Fibroblast of lung (primary cell): Measurements from ENCODE around the gene CORO1C. TPM values are rescaled to one million over a fixed set of nuclear protein-coding genes. Genes with fewer than 3 reads are reported as not detected.
A peak's percentile ranks its signal among the peaks of the same experiment; 100 is the strongest.

ENCODE experiments used
- DNase-seq, 2 donors: peaks; one replicate each; pipeline versions ENCODE4 v3.0.0 to v3.0.0-alpha.2; 2010; ENCODE audit warnings: low read depth in 2 of 2
- H2AFZ ChIP-seq: 2 replicates; pipeline ENCODE4 v1.5.1; 2012; ENCODE audit warnings: low read length, control low read depth, inconsistent platforms
- H3K27ac ChIP-seq: 2 replicates; pipeline ENCODE4 v1.5.1; 2011; ENCODE audit warnings: low read length, control low read depth; ENCODE audit not compliant: insufficient read depth
- H3K27me3 ChIP-seq: 2 replicates; pipeline ENCODE4 v1.5.1; 2011; ENCODE audit warnings: mild to moderate bottlenecking, low read length; ENCODE audit not compliant: control insufficient read depth, insufficient read depth
- H3K36me3 ChIP-seq: 2 replicates; pipeline ENCODE4 v1.5.1; 2011; ENCODE audit warnings: low read length; ENCODE audit not compliant: control insufficient read depth, insufficient read depth
- H3K4me1 ChIP-seq: 2 replicates; pipeline ENCODE4 v1.5.1; 2011; ENCODE audit warnings: low read length; ENCODE audit not compliant: control insufficient read depth, insufficient read depth; ENCODE audit errors: extremely low read depth
- H3K4me2 ChIP-seq: 2 replicates; pipeline ENCODE4 v1.5.1; 2011; ENCODE audit warnings: low read length, control low read depth; ENCODE audit not compliant: insufficient read depth; ENCODE audit errors: extremely low read depth
- H3K4me3 ChIP-seq, 4 experiments: fragments of 200-600 bp in 1 of 4; sonication (generic) in 1 of 4; replicated peaks in 1 of 4; 2 replicates each; pipeline ENCODE4 v1.5.1; 2011 to 2016; ENCODE audit warnings: low read length in 4 of 4, low read depth in 3 of 4, mild to moderate bottlenecking in 3 of 4, control low read depth in 2 of 4, inconsistent platforms in 1 of 4, mixed read lengths in 1 of 4; ENCODE audit not compliant: insufficient read depth in 1 of 4; ENCODE audit errors: control extremely low read depth in 1 of 4
- H3K79me2 ChIP-seq: 2 replicates; pipeline ENCODE4 v1.5.1; 2012; ENCODE audit warnings: mild to moderate bottlenecking, low read length, inconsistent platforms; ENCODE audit not compliant: control insufficient read depth, insufficient read depth
- H3K9ac ChIP-seq: 2 replicates; pipeline ENCODE4 v1.5.1; 2011; ENCODE audit warnings: mild to moderate bottlenecking, low read length, control low read depth; ENCODE audit not compliant: insufficient read depth
- H3K9me3 ChIP-seq: 2 replicates; pipeline ENCODE4 v1.5.1; 2012; ENCODE audit warnings: low read depth, low read length; ENCODE audit not compliant: control insufficient read depth, insufficient read depth
- H4K20me1 ChIP-seq: 2 replicates; pipeline ENCODE4 v1.5.1; 2011; ENCODE audit warnings: low read length; ENCODE audit not compliant: control insufficient read depth, insufficient read depth; ENCODE audit errors: extremely low read depth
- CTCF ChIP-seq, 2 donors: IDR thresholded peaks in 1 of 2; conservative IDR thresholded peaks in 1 of 2; 1 replicate in 1 of 2; 2 replicates in 1 of 2; pipeline ENCODE4 v1.5.1; 2011 to 2012; ENCODE audit warnings: low read length in 2 of 2, control low read depth in 1 of 2, inconsistent platforms in 1 of 2, low read depth in 1 of 2, mild to moderate bottlenecking in 1 of 2
- EZH2 ChIP-seq: IDR thresholded peaks from 2 replicates; pipeline ENCODE4 v1.5.1; 2012; ENCODE audit warnings: low read length, control low read depth, mild to moderate bottlenecking; ENCODE audit errors: missing control alignments
- polyA plus RNA-seq, 2 donors: library from polyadenylated mRNA; depleted of rRNA in 1 of 2; stranded (reverse) in 1 of 2; unstranded in 1 of 2; fragments of >200 nt; gene quantifications; 2 replicates each; pipeline ENCODE4 v1.2.1, GENCODE V29; 2011 to 2012; ENCODE audit warnings: missing spikeins in 1 of 2
- total RNA-seq: library from RNA; depleted of rRNA; stranded (reverse); fragments of >200 nt; gene quantifications from 2 replicates; pipeline ENCODE4 v1.2.1, GENCODE V29; 2014

CORO1C gene
- total and polyA plus RNA-seq, 2 donors (not counting 1 experiment from before 2014, with no cell fraction given): 288 to 542 TPM

DNA sequence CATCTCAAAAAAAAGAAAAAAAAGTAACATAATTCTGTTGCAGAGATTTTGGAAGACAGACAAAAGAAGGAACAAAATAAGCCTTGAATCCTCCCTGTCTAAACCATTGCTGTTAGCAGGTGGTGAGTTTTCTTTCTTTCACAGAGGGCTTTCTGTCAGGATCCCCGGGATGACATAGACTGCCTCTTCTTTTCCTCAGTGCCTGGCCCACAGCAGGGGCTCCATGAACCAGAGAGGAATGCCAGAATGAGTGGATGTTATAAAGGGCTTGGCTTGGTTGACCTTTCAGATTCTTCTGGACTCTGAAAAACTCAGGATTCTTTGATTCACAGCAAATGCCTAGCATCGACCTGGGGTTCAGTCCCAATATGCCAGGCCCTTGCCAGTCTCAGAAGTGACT lies 45.8 kb upstream of the CORO1C start:
- Histone ChIP-seq H3K9me3 (no peaks in the 10 kb centered on the region), H4K20me1 (no peaks in the 10 kb centered on the region), H3K4me3 (no peak overlapping the region), H3K9ac (no peak overlapping the region), H3K36me3 (no peaks in the 10 kb centered on the region), H3K79me2 (no peaks in the 10 kb centered on the region), H2AFZ (no peak overlapping the region), H3K4me1 (peaks cover 9% of the 10 kb centered on the region), H3K27me3 (no peaks in the 10 kb centered on the region), H3K4me2 (no peak overlapping the region), H3K27ac (no peak overlapping the region)
- TF ChIP-seq CTCF (conservative IDR thresholded peaks at IDR 0.05 in 1 of 2, IDR thresholded peaks at IDR 0.05 in 1 of 2; ENCODE audit: low read depth in 1 of 2, low read length in 2 of 2): no peak
- TF ChIP-seq EZH2: no peak
- DNase-seq: no peak

DNA sequence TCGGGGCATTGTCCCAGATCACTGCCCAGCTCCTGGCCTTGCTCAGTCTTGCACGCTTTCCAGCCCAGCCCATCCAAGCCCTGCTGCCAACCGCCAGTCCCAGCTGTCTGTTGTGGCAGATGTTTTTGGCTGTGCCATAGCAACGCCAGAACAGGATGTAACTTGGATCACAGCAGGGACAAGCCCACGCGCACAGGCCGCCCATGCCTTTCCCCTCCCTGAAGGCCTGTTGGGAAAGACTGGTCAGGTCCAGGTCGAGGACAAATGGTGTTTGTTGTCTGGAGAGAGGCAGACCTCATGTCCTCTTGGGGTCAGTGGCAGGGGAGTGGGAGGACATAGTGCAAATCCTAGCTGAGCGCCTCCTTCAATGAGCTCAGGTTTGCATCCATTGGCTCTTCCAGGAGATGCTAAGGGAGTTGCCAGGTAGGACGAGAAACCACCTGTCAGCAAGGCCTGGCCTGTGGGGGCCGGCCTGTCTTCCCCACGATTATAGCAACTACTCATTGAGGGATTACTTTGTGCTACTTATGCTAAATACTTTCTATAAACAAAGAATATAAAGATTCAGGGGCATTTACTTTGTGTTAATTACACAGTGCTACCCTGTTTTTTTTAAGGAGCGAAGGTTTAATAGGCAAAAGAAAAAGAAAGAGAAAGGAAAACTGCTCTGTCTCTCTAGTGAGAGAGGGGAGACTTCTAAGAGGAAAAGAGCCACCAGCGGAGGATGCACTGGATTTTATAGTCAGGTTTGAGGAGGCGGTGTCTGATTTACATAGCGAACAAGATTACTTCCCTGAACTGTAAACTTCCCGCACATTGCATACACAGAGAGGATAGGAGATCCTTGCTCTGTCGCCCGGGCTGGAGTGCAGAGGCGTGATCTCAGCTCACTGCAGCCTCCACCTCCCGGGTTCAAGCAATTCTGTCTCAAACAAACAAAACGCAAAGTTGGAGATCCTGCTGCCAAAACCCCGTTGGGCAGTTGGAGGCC lies 42.8 kb upstream of the CORO1C start:
- Histone ChIP-seq H3K36me3 (no peaks in the 10 kb centered on the region), H2AFZ (no peak overlapping the region), H3K4me1 (peaks cover 9% of the 10 kb centered on the region), H3K9ac (no peak overlapping the region), H3K4me2 (peak overlapping the region; percentile 7), H3K9me3 (no peaks in the 10 kb centered on the region), H3K27ac (peak overlapping the region; percentile 17), H3K27me3 (no peaks in the 10 kb centered on the region), H4K20me1 (no peaks in the 10 kb centered on the region), H3K79me2 (no peaks in the 10 kb centered on the region), H3K4me3 (no peak overlapping the region)
- no peak for TF ChIP-seq EZH2
- no peak for TF ChIP-seq CTCF (conservative IDR thresholded peaks at IDR 0.05 in 1 of 2, IDR thresholded peaks at IDR 0.05 in 1 of 2; ENCODE audit: low read depth in 1 of 2, low read length in 2 of 2)
- peak; percentile 67 to 85 for DNase-seq

DNA sequence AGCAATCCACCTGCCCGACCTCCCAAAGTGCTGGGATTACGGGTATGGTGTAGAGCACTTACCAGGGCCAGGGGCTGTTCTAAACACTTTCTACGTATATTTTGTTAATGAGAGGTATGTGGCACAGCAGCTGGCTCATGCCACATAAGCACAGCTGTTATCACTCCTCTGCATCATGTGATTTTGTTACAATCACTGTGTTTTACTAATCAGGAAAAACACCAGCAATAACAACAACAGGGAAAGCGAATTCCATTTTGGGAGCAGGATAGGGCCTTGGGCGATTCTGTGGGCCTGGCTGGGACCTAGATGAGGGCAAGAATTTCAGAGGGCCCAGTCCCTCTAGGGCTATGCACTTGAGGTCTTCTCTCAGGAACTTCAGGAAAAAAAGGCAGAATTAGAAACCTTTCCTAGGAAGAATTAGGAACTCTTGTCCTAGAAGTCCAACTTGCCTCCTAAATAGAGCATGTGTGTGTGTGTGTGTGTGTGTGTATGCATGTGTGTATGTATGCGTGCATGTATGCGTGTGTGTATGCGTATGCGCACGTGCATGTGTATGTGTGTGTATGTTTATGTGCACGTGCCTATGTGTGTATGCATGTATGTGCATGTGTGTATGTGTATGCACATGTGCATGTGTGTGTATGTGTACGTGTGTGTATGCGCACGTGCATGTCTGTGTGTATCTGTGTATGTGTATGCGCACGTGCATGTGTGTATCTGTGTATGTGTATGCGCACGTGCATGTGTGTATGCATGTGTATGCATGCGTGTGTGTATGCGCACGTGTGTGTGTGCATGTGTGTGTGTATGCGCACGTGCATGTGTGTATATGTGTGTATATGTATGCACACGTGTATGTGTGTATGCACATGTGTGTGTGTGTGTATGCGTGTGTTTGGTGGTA lies 41.8 kb upstream of the CORO1C start:
- Histone ChIP-seq H3K9ac (no peak overlapping the region), H3K79me2 (no peaks in the 10 kb centered on the region)
- TF ChIP-seq EZH2: no peak
- no peak for TF ChIP-seq CTCF (conservative IDR thresholded peaks at IDR 0.05 in 1 of 2, IDR thresholded peaks at IDR 0.05 in 1 of 2; ENCODE audit: low read depth in 1 of 2, low read length in 2 of 2)

More for the DNA sequence above, 41.8 kb upstream of the CORO1C start:
- H3K9me3 ChIP-seq: no peaks in the 10 kb centered on the region
- H4K20me1 ChIP-seq: no peaks in the 10 kb centered on the region
- H3K27ac ChIP-seq: no peak overlapping the region
- no peaks in the 10 kb centered on the region for H3K27me3 ChIP-seq
- H3K36me3 ChIP-seq: no peaks in the 10 kb centered on the region
- DNase-seq: no peak
- peak overlapping the region; percentile 9 for H3K4me2 ChIP-seq
- no peak overlapping the region for H2AFZ ChIP-seq
- H3K4me3 ChIP-seq: no peak overlapping the region
- H3K4me1 ChIP-seq: peaks cover 9% of the 10 kb centered on the region
